GM20000 (cell line): ENCODE data around the gene PAEP.

Experiments
- DNase-seq: peaks from one replicate; pipeline ENCODE4 v3.0.0; 2012; ENCODE audit warnings: low spot score
- TF ChIP-seq, protein P1 (sequence below): IDR thresholded peaks from 2 replicates; pipeline ENCODE4 v1.5.1; 2012; ENCODE audit warnings: mild to moderate bottlenecking, control low read depth; ENCODE audit errors: extremely low read depth, missing control alignments

The PAEP gene

DNA sequence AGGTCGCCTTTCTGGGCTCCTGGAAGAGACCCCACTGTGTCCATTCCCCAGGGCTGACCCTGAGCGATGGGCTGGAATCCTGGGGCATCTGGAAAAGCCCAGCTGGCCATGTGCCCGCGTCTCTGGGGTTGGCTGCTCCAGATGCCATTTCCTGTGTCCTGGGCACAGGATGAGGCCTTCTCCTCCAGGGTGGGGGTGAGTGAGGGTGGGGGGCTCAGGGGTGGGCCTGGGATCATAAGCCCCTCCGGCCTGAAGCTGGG lies 30.7 kb downstream of the PAEP start:
- TF ChIP-seq, protein P1, sequence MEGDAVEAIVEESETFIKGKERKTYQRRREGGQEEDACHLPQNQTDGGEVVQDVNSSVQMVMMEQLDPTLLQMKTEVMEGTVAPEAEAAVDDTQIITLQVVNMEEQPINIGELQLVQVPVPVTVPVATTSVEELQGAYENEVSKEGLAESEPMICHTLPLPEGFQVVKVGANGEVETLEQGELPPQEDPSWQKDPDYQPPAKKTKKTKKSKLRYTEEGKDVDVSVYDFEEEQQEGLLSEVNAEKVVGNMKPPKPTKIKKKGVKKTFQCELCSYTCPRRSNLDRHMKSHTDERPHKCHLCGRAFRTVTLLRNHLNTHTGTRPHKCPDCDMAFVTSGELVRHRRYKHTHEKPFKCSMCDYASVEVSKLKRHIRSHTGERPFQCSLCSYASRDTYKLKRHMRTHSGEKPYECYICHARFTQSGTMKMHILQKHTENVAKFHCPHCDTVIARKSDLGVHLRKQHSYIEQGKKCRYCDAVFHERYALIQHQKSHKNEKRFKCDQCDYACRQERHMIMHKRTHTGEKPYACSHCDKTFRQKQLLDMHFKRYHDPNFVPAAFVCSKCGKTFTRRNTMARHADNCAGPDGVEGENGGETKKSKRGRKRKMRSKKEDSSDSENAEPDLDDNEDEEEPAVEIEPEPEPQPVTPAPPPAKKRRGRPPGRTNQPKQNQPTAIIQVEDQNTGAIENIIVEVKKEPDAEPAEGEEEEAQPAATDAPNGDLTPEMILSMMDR: no peak
- DNase-seq: no peak

GRCh38 chr9:135592625-135593024 lies 31.1 kb downstream of the PAEP start:
- DNase-seq: no peak
- TF ChIP-seq, protein P1: no peak

- TF ChIP-seq, protein P1: no peak
- DNase-seq: no peak
Measured at GRCh38 chr9:135596211-135596610, 34.7 kb downstream of the PAEP start.

DNA sequence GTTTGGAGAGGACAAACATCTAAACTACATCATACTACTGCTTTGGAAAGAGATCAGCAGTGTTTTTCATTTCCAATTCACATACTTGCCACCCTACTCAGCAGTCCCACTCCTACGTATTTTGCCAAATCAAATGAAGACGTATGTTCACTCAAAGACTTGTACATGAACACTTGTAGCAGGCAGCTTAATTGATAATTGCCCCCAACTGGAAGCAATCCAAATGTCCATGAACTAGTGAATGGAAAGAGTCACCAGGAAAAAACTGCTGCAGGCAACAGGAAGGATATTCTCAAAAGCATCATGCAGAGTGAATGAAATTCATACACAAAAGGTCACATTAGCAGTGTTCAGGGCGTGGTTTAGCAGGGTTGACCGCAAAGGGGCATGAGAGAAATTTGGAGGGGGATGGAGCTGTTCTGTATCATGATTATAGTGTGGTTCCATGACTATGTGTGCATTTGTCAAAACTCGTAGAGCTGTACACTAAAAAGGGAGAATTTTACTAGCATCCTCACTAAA lies 38.8 kb downstream of the PAEP start:
- no peak for DNase-seq
- TF ChIP-seq, protein P1: no peak

DNA sequence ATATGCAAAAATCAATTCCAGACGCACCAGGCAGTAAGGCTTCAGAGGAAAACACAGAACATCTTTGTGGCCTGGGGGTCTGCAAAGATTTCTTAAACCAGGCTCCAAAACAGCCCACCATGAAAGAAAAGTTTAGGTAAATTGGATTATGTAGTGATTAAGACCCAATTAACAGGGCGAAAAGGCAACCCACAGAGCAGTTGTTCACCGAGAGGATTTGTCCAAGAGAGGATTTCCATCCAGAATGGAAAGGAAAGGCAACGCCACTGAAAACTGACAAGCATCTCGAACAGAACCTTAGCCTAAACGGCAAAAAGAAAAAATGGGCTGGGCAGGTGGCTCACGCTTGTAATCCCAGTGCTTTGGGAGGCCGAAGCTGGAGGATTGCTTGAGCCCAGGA lies 40.4 kb downstream of the PAEP start:
- DNase-seq: no peak
- TF ChIP-seq, protein P1: no peak

DNA sequence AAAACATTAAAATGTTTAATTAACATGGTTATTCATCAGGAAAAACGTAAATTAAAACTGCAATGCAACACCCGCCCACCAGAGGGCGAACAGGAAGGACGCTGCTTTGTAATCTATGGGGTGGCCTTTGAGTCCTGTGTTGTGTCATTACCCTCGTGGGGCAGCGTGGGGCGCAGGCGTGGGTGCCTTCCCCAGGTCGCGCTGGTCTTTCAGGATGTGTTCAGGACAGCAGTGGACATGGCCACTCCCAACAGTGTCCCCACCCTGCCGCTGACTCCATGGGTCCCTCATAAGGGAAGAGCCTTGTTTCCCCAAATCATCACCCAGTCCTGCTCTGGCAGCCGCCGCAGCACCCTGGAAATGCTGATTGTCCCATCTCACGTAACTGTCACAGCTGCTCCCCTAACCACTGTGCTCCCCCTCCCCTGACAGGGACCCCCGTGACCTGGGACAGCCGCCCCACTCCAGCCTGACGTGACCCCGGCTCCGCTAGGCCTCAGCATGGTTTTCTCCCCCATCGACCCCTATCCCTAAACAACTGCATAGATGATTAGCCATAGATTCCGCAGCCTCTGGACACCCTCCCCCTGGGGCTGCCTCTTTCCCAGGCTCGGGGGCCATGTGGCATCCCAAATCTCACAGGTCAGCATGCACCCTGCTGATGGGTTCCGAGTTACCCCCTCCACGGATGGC lies 41.4 kb downstream of the PAEP start:
- TF ChIP-seq, protein P1: peak; percentile 80
- DNase-seq: peak; percentile 74

DNA sequence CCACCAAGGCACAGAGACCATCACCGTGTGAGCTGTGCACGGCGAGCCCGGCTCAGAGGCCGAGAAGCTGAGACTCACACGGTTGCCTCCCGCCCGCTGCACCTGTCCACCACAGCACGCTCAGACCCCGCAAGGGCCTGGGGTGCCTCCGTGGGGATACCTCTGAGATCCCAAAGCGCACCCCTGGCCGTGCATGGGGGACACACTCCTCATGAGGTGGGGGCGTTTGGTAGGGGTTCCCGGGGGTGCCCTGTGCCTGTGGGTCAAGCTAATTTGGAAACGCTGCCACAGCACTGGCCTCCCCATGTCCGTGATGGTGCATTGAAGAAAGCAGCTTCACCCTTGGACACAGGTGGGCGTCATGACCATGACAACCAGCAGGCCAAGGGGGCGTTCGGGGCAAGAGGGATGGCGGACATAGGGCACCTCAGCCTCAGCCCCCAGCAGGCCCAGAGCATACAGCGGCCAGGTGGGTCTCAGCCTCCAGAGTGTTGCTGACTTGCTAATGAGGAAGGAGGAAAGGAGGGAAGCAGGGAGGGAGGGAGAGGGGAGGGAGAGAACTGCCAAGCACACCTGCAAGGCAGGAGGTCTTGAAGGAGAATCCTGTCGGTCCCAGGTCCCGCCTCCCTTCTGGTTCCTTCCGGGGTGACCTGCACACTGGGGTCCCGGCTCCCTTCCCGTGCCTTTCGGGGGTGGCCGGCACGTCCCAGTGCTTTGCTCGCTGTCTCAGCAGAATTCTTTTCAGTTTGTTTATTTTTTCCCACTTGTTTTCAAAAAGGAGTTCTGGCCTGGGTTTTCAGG lies 43.1 kb downstream of the PAEP start:
- TF ChIP-seq, protein P1: no peak
- DNase-seq: no peak
